Gastrocnemius medialis (tissue), 4 donors: Measurements from ENCODE around the gene MRPL20.

Source experiments
- POLR2A ChIP-seq, 2 donors: fragments of 450-650 bp; IDR thresholded peaks; one replicate each; pipeline ENCODE4 v1.6.1; 2017; ENCODE audit warnings: antibody characterized with exemption in 2 of 2, mild to moderate bottlenecking in 2 of 2, moderate library complexity in 2 of 2
- TF ChIP-seq, protein P1 (sequence below), 5 experiments: fragments of 450-650 bp in 3 of 5; fragments of 200-600 bp in 2 of 5; sonication (generic) in 2 of 5; IDR thresholded peaks in 4 of 5; conservative IDR thresholded peaks in 1 of 5; 1 replicate in 4 of 5; 2 replicates in 1 of 5; pipeline ENCODE4 v1.5.1; 2016 to 2019; ENCODE audit warnings: antibody characterized with exemption in 5 of 5, mild to moderate bottlenecking in 3 of 5, moderate library complexity in 3 of 5

GRCh38 chr1:1381294-1381693 is 25.8 kb downstream of the MRPL20 start:
- TF ChIP-seq POLR2A (IDR thresholded peaks at IDR 0.05) = no peak
- TF ChIP-seq, protein P1, sequence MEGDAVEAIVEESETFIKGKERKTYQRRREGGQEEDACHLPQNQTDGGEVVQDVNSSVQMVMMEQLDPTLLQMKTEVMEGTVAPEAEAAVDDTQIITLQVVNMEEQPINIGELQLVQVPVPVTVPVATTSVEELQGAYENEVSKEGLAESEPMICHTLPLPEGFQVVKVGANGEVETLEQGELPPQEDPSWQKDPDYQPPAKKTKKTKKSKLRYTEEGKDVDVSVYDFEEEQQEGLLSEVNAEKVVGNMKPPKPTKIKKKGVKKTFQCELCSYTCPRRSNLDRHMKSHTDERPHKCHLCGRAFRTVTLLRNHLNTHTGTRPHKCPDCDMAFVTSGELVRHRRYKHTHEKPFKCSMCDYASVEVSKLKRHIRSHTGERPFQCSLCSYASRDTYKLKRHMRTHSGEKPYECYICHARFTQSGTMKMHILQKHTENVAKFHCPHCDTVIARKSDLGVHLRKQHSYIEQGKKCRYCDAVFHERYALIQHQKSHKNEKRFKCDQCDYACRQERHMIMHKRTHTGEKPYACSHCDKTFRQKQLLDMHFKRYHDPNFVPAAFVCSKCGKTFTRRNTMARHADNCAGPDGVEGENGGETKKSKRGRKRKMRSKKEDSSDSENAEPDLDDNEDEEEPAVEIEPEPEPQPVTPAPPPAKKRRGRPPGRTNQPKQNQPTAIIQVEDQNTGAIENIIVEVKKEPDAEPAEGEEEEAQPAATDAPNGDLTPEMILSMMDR (IDR thresholded peaks at IDR 0.05 in 4 of 5, conservative IDR thresholded peaks at IDR 0.05 in 1 of 5) = no peak
